ENCODE measurements around the gene ANO7.

DNA sequence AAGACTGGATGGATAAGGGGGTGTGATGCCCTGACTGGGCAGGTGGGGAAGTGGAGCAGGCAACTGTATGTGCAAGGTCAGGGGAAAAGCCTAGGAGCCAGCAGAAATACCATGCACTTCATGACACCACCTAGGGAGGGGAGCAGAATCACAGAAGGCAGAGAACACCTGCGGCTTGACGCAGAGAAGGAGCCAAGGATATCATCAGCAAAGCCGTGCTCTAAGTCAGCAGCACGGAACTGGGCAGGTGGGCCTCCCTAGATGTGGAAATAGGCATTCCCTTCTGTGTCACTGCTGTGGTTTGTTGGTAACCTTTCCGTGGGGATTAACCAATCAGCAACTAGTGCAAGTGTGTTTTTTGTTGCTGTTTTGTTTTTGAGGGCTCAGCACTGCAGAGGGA lies 85.7 kb downstream of the ANO7 start:
- no peak for TF ChIP-seq CTCF (IDR thresholded peaks at IDR 0.05; ENCODE audit: low read depth, low read length)
- no peak for TF ChIP-seq EZH2phosphoT487 (IDR thresholded peaks at IDR 0.05; ENCODE audit: low read depth)

All from OCI-LY3 (cell line).